A375 (cell line): ENCODE results near the gene GAS2L3. TPM values are rescaled to one million over a fixed set of nuclear protein-coding genes. Genes with fewer than 3 reads are reported as not detected.

ENCODE experiments used
- small RNA-seq: library from RNA; depleted of rRNA; stranded (forward); fragments of <200 nt; gene quantifications from one replicate; pipeline ENCODE3, GENCODE V24; 2014
- total RNA-seq: library from RNA; depleted of rRNA; stranded (reverse); fragments of >200 nt; shearing (Covaris generic); gene quantifications from 2 replicates; pipeline ENCODE4 v1.2.3, GENCODE V29; 2014; rRNA removed

The GAS2L3 gene
- 18.0 and 22.0 TPM in 2 replicates for total RNA-seq

DNA sequence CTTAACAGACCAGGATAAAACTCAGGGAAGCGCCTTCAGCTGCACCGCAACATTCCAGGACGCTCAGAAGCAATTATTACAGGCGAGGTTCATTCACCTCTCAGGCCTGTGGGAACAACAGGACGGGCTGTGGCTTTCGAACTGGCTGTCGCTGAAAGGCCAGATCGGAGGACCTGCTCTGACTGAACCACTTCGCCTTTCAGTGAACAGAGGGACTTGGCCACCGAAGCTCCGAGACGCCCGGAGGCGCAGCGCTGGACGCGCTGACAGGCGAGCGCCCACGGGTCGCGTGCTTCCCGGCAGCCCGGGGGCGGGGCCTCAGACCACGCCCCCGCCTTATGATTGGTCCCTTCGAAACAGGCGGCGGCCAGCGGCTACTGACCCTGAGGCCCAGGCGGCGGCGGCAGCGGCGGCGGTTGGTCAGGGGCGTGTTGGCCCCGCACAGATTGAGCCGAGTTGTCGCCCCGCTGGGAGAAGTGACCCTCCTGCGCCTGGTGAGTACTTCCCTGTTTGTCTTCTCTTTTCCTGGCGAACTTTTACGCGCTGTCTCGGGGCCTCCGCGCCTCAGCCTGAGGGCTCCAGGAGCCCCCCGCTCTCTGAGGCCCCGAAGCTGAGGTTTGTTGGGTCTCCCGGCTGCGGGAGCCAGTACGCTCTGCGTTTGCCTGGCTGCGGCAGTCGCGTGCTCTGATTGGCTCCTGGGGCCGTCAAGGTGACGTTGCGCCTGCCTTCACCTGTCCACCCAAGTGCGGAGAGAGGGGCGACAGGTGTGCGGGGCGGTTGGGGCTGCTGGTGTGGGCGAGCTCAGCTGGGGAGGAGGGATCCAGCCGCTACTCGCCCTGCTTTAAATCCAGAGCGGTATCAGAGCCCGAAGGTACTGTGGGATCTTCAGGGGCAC, at the start of gene GAS2L3:
Gene GAS2L3, plus strand, starts transcription at position 393 of the 895 bp plus-strand sequence. CDS start 21,221 bp downstream, outside the sequence.

Small RNA genes lying within 50 kb of the gene (small RNA-seq; reads per million reads assigned to genes)
- gene AC010200.2, result not detected

Other genes starting within 250 kb of the GAS2L3 start
- gene SLC17A8, start 216.6 kb upstream of the GAS2L3 start, total RNA-seq, result not detected in 2 replicates
- not detected in 2 replicates for gene NR1H4, start 99.8 kb upstream of the GAS2L3 start, total RNA-seq
- 0.30 and 2.0 TPM in 2 replicates for gene ANO4, start 221.1 kb downstream of the GAS2L3 start, total RNA-seq